ENCODE measurements around the gene KRTAP10-8.
A peak's percentile ranks its signal among the peaks of the same experiment; 100 is the strongest.
"Not testable (repeated sequence)": the region's sequence is repeated elsewhere in the genome, so short reads cannot be mapped to it uniquely, and the experiment has no call there.

The KRTAP10-8 gene

DNA sequence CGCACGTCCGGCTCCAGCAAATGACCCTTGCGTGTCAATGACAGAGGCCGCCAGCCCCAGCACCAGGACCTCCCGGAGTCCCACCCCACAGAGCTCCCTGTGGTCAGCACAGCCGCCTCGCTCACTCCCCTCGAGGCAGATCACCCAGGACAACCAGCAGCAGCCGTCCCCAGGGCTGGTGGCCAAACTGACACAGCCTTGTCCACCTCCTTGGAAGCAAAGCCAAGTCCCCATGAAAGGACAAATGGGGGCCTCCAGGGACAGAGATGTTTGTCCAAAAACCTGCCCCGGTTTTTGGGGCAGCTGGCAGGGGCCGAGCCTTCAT is 27.4 kb downstream of the KRTAP10-8 start:
- Histone ChIP-seq H3K36me3 (no peaks in the 10 kb centered on the region), H3K4me3 (ENCODE audit: low read depth, low read length) (no peak overlapping the region), H3K27ac (no peak overlapping the region), H3K9me3 (ENCODE audit: severe bottlenecking) (peaks cover 18% of the 10 kb centered on the region), H3K27me3 (ENCODE audit: insufficient read depth, low read depth, severe bottlenecking) (no peaks in the 10 kb centered on the region)
- DNase-seq, result no peak
- TF ChIP-seq, protein P1, sequence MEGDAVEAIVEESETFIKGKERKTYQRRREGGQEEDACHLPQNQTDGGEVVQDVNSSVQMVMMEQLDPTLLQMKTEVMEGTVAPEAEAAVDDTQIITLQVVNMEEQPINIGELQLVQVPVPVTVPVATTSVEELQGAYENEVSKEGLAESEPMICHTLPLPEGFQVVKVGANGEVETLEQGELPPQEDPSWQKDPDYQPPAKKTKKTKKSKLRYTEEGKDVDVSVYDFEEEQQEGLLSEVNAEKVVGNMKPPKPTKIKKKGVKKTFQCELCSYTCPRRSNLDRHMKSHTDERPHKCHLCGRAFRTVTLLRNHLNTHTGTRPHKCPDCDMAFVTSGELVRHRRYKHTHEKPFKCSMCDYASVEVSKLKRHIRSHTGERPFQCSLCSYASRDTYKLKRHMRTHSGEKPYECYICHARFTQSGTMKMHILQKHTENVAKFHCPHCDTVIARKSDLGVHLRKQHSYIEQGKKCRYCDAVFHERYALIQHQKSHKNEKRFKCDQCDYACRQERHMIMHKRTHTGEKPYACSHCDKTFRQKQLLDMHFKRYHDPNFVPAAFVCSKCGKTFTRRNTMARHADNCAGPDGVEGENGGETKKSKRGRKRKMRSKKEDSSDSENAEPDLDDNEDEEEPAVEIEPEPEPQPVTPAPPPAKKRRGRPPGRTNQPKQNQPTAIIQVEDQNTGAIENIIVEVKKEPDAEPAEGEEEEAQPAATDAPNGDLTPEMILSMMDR (IDR thresholded peaks at IDR 0.05; ENCODE audit: low read depth, low read length), result no peak

DNA sequence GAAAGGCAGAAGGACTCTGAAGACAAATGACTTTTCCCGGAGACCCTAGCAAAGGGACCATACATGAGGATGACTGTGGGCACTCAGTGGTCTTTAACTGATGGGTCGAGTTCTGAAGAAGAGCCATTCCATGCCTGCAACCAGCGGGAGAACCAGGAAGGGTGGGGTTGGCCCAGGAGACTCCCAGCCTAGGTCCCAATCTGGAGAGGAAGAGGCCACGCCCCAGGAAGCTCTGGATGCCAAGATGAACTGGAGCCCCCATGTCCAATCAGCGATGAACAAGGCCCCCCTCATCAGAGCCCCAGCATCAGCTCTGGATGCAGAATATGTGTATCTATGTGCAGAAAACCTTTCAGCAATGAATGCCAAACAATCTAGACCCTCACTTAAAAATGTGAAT is 28.9 kb downstream of the KRTAP10-8 start:
- H3K4me3 ChIP-seq (ENCODE audit: low read depth, low read length), result no peak overlapping the region
- no peak for DNase-seq
- H3K9me3 ChIP-seq (ENCODE audit: severe bottlenecking), result peaks cover 30% of the 10 kb centered on the region
- TF ChIP-seq, protein P1 (IDR thresholded peaks at IDR 0.05; ENCODE audit: low read depth, low read length), result no peak
- no peaks in the 10 kb centered on the region for H3K27me3 ChIP-seq (ENCODE audit: insufficient read depth, low read depth, severe bottlenecking)
- H3K36me3 ChIP-seq, result no peaks in the 10 kb centered on the region
- H3K27ac ChIP-seq, result no peak overlapping the region

DNA sequence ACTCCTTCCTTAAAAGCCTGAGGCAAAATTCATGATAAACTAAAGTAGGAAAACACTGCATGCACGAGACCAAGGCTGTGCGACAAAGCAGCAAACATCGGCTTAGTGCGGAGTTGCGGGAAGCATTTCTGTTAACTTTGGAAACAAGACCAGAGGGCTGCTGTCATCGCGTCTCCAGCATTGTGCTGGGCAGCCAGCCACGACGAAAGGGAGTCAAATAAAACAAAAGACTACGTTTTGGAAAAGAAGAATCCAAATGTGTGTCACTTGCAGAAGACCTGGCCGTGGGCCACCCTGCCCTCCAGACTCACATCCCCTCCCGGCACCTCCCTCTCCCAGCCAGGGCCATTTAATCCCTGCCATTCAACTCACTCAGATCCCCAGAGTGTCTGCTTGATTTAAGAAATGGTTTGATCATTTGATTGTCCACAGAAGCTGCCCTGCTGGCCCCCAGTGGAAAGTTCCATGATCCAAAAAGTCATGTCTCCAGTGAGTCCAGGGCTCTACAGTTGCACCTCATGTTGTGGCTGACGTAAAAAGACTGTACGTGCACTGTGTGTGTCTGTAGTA is 31.9 kb downstream of the KRTAP10-8 start:
- H3K36me3 ChIP-seq, result no peaks in the 10 kb centered on the region
- peaks cover 30% of the 10 kb centered on the region for H3K9me3 ChIP-seq (ENCODE audit: severe bottlenecking)
- DNase-seq, result peak; percentile 58
- TF ChIP-seq, protein P1 (IDR thresholded peaks at IDR 0.05; ENCODE audit: low read depth, low read length), result no peak
- H3K27ac ChIP-seq, result peak overlapping the region; percentile 46
- H3K27me3 ChIP-seq (ENCODE audit: insufficient read depth, low read depth, severe bottlenecking), result no peaks in the 10 kb centered on the region
- H3K4me3 ChIP-seq (ENCODE audit: low read depth, low read length), result 0 out of 2 replicates have a peak overlapping the region, but pooled peaks have one; percentile 9

DNA sequence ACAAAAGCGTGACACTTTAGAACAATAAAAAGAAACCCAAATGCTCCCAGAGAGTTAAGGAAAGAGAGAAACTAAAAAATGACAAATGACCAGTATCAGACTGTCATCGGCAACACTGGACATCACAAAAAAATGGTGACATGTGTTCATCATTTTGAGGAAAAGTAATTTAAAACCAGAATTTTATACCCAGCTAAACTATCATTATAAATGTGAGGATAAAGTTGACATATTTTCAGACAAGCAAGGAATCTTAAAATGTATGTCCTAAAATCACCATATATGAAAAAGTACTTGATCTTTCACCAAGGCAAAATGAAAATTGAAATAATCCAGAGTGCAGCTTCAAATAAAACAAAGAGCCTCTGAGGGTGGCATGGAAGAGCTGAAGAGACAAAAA is 33.0 kb downstream of the KRTAP10-8 start:
- H3K27ac ChIP-seq, result no peak overlapping the region
- no peak for DNase-seq
- TF ChIP-seq, protein P1 (IDR thresholded peaks at IDR 0.05; ENCODE audit: low read depth, low read length), result no peak

DNA sequence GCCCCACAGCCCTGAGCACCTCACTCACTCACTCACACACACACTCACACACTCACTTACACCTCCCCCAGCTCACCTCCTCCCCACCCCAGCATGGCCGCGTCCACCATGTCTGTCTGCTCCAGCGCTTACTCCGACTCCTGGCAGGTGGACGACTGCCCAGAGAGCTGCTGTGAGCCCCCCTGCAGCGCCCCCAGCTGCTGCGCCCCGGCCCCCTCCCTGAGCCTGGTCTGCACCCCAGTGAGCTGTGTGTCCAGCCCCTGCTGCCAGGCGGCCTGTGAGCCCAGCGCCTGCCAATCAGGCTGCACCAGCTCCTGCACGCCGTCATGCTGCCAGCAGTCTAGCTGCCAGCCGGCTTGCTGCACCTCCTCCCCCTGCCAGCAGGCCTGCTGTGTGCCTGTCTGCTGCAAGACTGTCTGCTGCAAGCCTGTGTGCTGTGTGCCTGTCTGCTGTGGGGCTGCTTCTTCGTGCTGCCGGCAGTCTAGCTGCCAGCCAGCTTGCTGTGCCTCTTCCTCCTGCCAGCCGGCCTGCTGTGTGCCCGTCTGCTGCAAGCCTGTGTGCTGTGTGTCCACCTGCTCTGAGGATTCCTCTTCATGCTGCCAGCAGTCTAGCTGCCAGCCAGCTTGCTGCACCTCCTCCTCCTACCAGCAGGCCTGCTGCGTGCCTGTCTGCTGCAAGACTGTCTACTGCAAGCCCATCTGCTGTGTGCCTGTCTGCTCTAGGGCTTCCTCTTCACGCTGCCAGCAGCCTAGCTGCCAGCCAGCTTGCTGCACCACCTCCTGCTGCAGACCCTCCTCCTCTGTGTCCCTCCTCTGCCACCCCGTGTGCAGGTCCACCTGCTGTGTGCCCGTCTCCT is 34.7 kb downstream of the KRTAP10-8 start, which contains the start of gene KRTAP10-11:
TSS of gene KRTAP10-11 (plus strand) at position 49 of the 856 bp plus-strand sequence. CDS start at position 94, 45 bp downstream.
- not testable (repeated sequence) for H3K4me3 ChIP-seq (ENCODE audit: low read depth, low read length); H3K36me3 ChIP-seq; H3K27ac ChIP-seq; DNase-seq; H3K27me3 ChIP-seq (ENCODE audit: insufficient read depth, low read depth, severe bottlenecking)
- TF ChIP-seq, protein P1 (IDR thresholded peaks at IDR 0.05; ENCODE audit: low read depth, low read length), result 0 out of 2 replicates have a peak, but pooled peaks have one; percentile 4
- H3K9me3 ChIP-seq (ENCODE audit: severe bottlenecking), result peaks cover 14% of the 10 kb centered on the region

More for the DNA sequence above, 33.0 kb downstream of the KRTAP10-8 start:
- no peak overlapping the region for H3K4me3 ChIP-seq (ENCODE audit: low read depth, low read length)
- H3K27me3 ChIP-seq (ENCODE audit: insufficient read depth, low read depth, severe bottlenecking), result no peaks in the 10 kb centered on the region
- H3K36me3 ChIP-seq, result no peaks in the 10 kb centered on the region
- H3K9me3 ChIP-seq (ENCODE audit: severe bottlenecking), result peaks cover 29% of the 10 kb centered on the region

Data from WERI-Rb-1 (cell line).